Measurements from ENCODE around the gene TTC23.

TTC23 gene

GRCh38 chr15:99268431-99268830 lies 19.1 kb upstream of the TTC23 start:
- Histone ChIP-seq H2BK5ac (ENCODE audit: low read depth, low read length, poor library complexity, severe bottlenecking) (no peak overlapping the region), H3K14ac (ENCODE audit: low read length in 2 of 2) (no peak overlapping the region), H4K8ac (ENCODE audit: low read length) (no peak overlapping the region), H3K4ac (ENCODE audit: low read depth in 1 of 2, low read length in 2 of 2) (no peak overlapping the region), H3K36me3 (ENCODE audit: control insufficient read depth in 1 of 2, insufficient read depth in 2 of 2, low read depth in 1 of 2, low read length in 2 of 2) (peaks cover 0 to 7% of the 10 kb centered on the region in 2 experiments), H3K9ac (ENCODE audit: low read length) (no peak overlapping the region), H3K79me1 (replicated peaks; ENCODE audit: low read length, poor library complexity, severe bottlenecking) (peaks cover 9% of the 10 kb centered on the region), H3K18ac (ENCODE audit: low read depth in 1 of 2, low read length in 2 of 2) (no peak overlapping the region), H2BK12ac (ENCODE audit: low read length in 2 of 2) (no peak overlapping the region), H3K27me3 (ENCODE audit: control insufficient read depth in 1 of 2, insufficient read depth in 1 of 2, low read length in 2 of 2) (no peaks in the 10 kb centered on the region), H3K4me3 (ENCODE audit: insufficient read depth in 1 of 2, low read depth in 1 of 2, low read length in 2 of 2) (no peak overlapping the region), H2BK15ac (ENCODE audit: low read depth, poor library complexity, severe bottlenecking) (no peak overlapping the region), H4K91ac (ENCODE audit: low read length) (no peak overlapping the region), H3K4me1 (ENCODE audit: control insufficient read depth, insufficient read depth, low read depth, low read length) (no peaks in the 10 kb centered on the region), H2AFZ (ENCODE audit: low read depth, low read length) (no peak overlapping the region), H3K23ac (ENCODE audit: low read length in 2 of 2) (no peak overlapping the region), H2BK120ac (ENCODE audit: low read depth, low read length) (no peak overlapping the region), H3K4me2 (ENCODE audit: low read length, poor library complexity, severe bottlenecking) (no peak overlapping the region), H2AK5ac (ENCODE audit: low read length, severe bottlenecking) (no peak overlapping the region), H3K9me3 (ENCODE audit: control insufficient read depth, low read length) (no peaks in the 10 kb centered on the region), H3K27ac (ENCODE audit: low read length, poor library complexity, severe bottlenecking) (no peak overlapping the region)
- DNase-seq: no peak
- 100% methylated on average over 4 of the region's 5 CpGs for WGBS

DNA sequence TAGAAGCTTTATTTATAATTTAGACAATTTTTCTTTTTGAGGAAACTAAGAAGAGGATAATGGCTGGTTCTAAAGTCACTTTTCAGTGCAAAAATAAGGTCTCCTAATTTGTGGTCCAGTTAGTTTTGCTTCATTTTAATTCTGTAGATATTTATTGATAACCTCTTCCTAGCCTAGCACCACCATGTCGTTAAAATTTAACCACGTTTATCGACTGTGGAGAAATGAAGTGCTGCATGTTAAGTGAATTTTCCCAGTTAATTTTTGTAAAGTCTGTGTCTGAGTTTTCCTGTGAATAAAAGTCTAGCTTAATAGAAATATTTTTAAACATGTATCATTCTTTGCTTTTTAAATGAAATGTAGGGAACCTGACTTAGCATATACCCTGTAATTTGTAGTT lies 18.6 kb upstream of the TTC23 start:
- no peaks in the 10 kb centered on the region for H3K9me3 ChIP-seq (ENCODE audit: control insufficient read depth, low read length)
- H4K8ac ChIP-seq (ENCODE audit: low read length): no peak overlapping the region
- no peak overlapping the region for H3K14ac ChIP-seq (ENCODE audit: low read length in 2 of 2)
- H3K79me1 ChIP-seq (replicated peaks; ENCODE audit: low read length, poor library complexity, severe bottlenecking): peaks cover 9% of the 10 kb centered on the region
- H3K18ac ChIP-seq (ENCODE audit: low read depth in 1 of 2, low read length in 2 of 2): no peak overlapping the region
- no peak overlapping the region for H3K23ac ChIP-seq (ENCODE audit: low read length in 2 of 2)
- no peak overlapping the region for H2BK12ac ChIP-seq (ENCODE audit: low read length in 2 of 2)
- H3K4ac ChIP-seq (ENCODE audit: low read depth in 1 of 2, low read length in 2 of 2): no peak overlapping the region
- H4K91ac ChIP-seq (ENCODE audit: low read length): no peak overlapping the region
- H2BK120ac ChIP-seq (ENCODE audit: low read depth, low read length): no peak overlapping the region
- H2AFZ ChIP-seq (ENCODE audit: low read depth, low read length): no peak overlapping the region
- H3K36me3 ChIP-seq (ENCODE audit: control insufficient read depth in 1 of 2, insufficient read depth in 2 of 2, low read depth in 1 of 2, low read length in 2 of 2): peaks cover 0 to 8% of the 10 kb centered on the region in 2 experiments
- no peak overlapping the region for H3K27ac ChIP-seq (ENCODE audit: low read length, poor library complexity, severe bottlenecking)
- no peak overlapping the region for H2BK15ac ChIP-seq (ENCODE audit: low read depth, poor library complexity, severe bottlenecking)
- no peak overlapping the region for H2BK5ac ChIP-seq (ENCODE audit: low read depth, low read length, poor library complexity, severe bottlenecking)
- no peak overlapping the region for H3K4me2 ChIP-seq (ENCODE audit: low read length, poor library complexity, severe bottlenecking)
- H3K27me3 ChIP-seq (ENCODE audit: control insufficient read depth in 1 of 2, insufficient read depth in 1 of 2, low read length in 2 of 2): no peaks in the 10 kb centered on the region
- no peak overlapping the region for H2AK5ac ChIP-seq (ENCODE audit: low read length, severe bottlenecking)
- no peak overlapping the region for H3K9ac ChIP-seq (ENCODE audit: low read length)
- no peaks in the 10 kb centered on the region for H3K4me1 ChIP-seq (ENCODE audit: control insufficient read depth, insufficient read depth, low read depth, low read length)
- no peak overlapping the region for H3K4me3 ChIP-seq (ENCODE audit: insufficient read depth in 1 of 2, low read depth in 1 of 2, low read length in 2 of 2)
- no peak for DNase-seq
- 100% methylated on average over 1 of the region's 3 CpGs for WGBS

DNA sequence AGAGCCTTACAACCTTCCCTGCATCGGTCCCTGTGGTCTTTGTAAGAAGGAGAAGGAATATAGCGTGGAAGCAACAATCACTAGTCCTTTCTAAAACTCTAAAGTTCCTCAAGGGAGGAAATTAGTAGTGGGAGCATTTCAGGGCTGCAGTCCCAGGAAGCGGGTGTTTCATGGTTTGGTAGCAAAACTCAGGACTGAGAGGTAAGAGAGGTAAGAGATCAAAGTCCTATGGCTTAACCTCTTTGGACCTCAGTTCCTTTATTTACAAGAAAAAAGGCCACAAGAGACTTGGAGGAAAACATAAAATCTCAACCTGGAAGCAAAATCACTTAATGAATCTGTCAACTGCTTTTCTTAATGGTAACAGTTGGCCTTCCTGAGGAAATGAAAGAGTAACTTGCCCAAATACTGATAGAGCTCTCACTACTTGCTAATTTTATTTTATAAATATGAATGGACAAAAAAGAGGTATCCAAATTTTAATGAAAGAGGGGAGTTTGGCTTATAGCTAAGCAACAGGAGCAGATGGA lies 16.2 kb upstream of the TTC23 start:
- Histone ChIP-seq H2BK5ac (ENCODE audit: low read depth, low read length, poor library complexity, severe bottlenecking) (no peak overlapping the region), H3K27ac (ENCODE audit: low read length, poor library complexity, severe bottlenecking) (no peak overlapping the region), H2AFZ (ENCODE audit: low read depth, low read length) (no peak overlapping the region), H4K91ac (ENCODE audit: low read length) (no peak overlapping the region), H3K9me3 (ENCODE audit: control insufficient read depth, low read length) (no peaks in the 10 kb centered on the region), H3K14ac (ENCODE audit: low read length in 2 of 2) (no peak overlapping the region), H3K27me3 (ENCODE audit: control insufficient read depth in 1 of 2, insufficient read depth in 1 of 2, low read length in 2 of 2) (no peaks in the 10 kb centered on the region), H3K23ac (ENCODE audit: low read length in 2 of 2) (no peak overlapping the region), H3K36me3 (ENCODE audit: control insufficient read depth in 1 of 2, insufficient read depth in 2 of 2, low read depth in 1 of 2, low read length in 2 of 2) (peaks cover 0 to 8% of the 10 kb centered on the region in 2 experiments), H3K4me2 (ENCODE audit: low read length, poor library complexity, severe bottlenecking) (no peak overlapping the region), H3K4me1 (ENCODE audit: control insufficient read depth, insufficient read depth, low read depth, low read length) (no peaks in the 10 kb centered on the region), H3K9ac (ENCODE audit: low read length) (no peak overlapping the region), H2AK5ac (ENCODE audit: low read length, severe bottlenecking) (no peak overlapping the region), H3K4me3 (ENCODE audit: insufficient read depth in 1 of 2, low read depth in 1 of 2, low read length in 2 of 2) (no peak overlapping the region), H2BK120ac (ENCODE audit: low read depth, low read length) (no peak overlapping the region), H4K8ac (ENCODE audit: low read length) (no peak overlapping the region), H3K4ac (ENCODE audit: low read depth in 1 of 2, low read length in 2 of 2) (no peak overlapping the region), H3K18ac (ENCODE audit: low read depth in 1 of 2, low read length in 2 of 2) (no peak overlapping the region), H2BK15ac (ENCODE audit: low read depth, poor library complexity, severe bottlenecking) (no peak overlapping the region), H3K79me1 (replicated peaks; ENCODE audit: low read length, poor library complexity, severe bottlenecking) (peaks cover 7% of the 10 kb centered on the region), H2BK12ac (ENCODE audit: low read length in 2 of 2) (no peak overlapping the region)
- WGBS: 80% methylated on average over 1 of the region's 3 CpGs
- DNase-seq: no peak

DNA sequence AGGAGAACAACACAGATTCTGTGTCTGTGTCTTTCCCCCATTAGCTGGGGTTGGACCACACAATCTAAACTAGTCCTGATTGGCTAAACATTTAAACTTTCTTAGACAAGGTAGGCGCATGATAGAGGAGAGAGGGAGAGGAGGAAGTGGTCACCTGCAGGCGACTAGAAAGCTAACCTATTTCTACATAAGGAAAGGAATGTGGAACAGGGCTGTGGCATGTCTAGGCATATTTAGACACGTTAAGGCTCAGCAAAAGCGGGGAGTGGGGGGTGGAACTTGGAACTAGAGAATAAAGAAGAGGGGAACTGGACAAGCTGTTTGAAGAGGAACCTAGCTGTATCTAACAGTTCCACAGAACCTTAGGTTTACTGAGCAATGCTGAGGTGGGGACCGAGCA lies 14.7 kb upstream of the TTC23 start:
- H2AK5ac ChIP-seq (ENCODE audit: low read length, severe bottlenecking): no peak overlapping the region
- H2AFZ ChIP-seq (ENCODE audit: low read depth, low read length): no peak overlapping the region
- 87% methylated on average over 5 of the region's 5 CpGs for WGBS
- no peak overlapping the region for H2BK5ac ChIP-seq (ENCODE audit: low read depth, low read length, poor library complexity, severe bottlenecking)
- H3K9ac ChIP-seq (ENCODE audit: low read length): no peak overlapping the region
- H3K4me2 ChIP-seq (ENCODE audit: low read length, poor library complexity, severe bottlenecking): no peak overlapping the region
- no peak overlapping the region for H3K14ac ChIP-seq (ENCODE audit: low read length in 2 of 2)
- H4K91ac ChIP-seq (ENCODE audit: low read length): no peak overlapping the region
- no peak for DNase-seq
- no peak overlapping the region for H4K8ac ChIP-seq (ENCODE audit: low read length)
- peaks cover 11% of the 10 kb centered on the region for H3K79me1 ChIP-seq (replicated peaks; ENCODE audit: low read length, poor library complexity, severe bottlenecking)
- H2BK12ac ChIP-seq (ENCODE audit: low read length in 2 of 2): no peak overlapping the region
- H3K23ac ChIP-seq (ENCODE audit: low read length in 2 of 2): no peak overlapping the region
- H3K18ac ChIP-seq (ENCODE audit: low read depth in 1 of 2, low read length in 2 of 2): no peak overlapping the region
- no peak overlapping the region for H2BK15ac ChIP-seq (ENCODE audit: low read depth, poor library complexity, severe bottlenecking)
- peaks cover 0 to 8% of the 10 kb centered on the region in 2 experiments for H3K36me3 ChIP-seq (ENCODE audit: control insufficient read depth in 1 of 2, insufficient read depth in 2 of 2, low read depth in 1 of 2, low read length in 2 of 2)
- H3K27me3 ChIP-seq (ENCODE audit: control insufficient read depth in 1 of 2, insufficient read depth in 1 of 2, low read length in 2 of 2): no peaks in the 10 kb centered on the region
- H2BK120ac ChIP-seq (ENCODE audit: low read depth, low read length): no peak overlapping the region
- H3K27ac ChIP-seq (ENCODE audit: low read length, poor library complexity, severe bottlenecking): no peak overlapping the region
- H3K4ac ChIP-seq (ENCODE audit: low read depth in 1 of 2, low read length in 2 of 2): no peak overlapping the region
- H3K4me1 ChIP-seq (ENCODE audit: control insufficient read depth, insufficient read depth, low read depth, low read length): no peaks in the 10 kb centered on the region
- H3K9me3 ChIP-seq (ENCODE audit: control insufficient read depth, low read length): no peaks in the 10 kb centered on the region
- no peak overlapping the region for H3K4me3 ChIP-seq (ENCODE audit: insufficient read depth in 1 of 2, low read depth in 1 of 2, low read length in 2 of 2)
